GM23338 (cell line): ENCODE measurements around the gene ERC2. TPM values are rescaled to one million over a fixed set of nuclear protein-coding genes. Genes with fewer than 3 reads are reported as not detected.

ENCODE experiments used
- ATAC-seq: fragments of 200-7000 bp; cut with Tn5 transposase; 3 replicates; pipeline ENCODE4 v1.9.1; 2020
- DNase-seq: peaks from one replicate; pipeline ENCODE4 v3.0.0-alpha.2; 2015; ENCODE audit warnings: low spot score
- H2AFZ ChIP-seq: fragments of 200-600 bp; sonication (generic); 2 replicates; pipeline ENCODE4 v1.8.0; 2016; ENCODE audit warnings: antibody characterized with exemption, mild to moderate bottlenecking, moderate library complexity
- H3F3A ChIP-seq: fragments of 200-600 bp; sonication (generic); replicated peaks from 2 replicates; pipeline ENCODE4 v1.8.0; 2017; ENCODE audit warnings: antibody characterized with exemption, mixed run types, low read depth
- H3K27ac ChIP-seq: fragments of 200-600 bp; sonication (generic); 2 replicates; pipeline ENCODE4 v1.6.1; 2016; ENCODE audit warnings: low read depth
- H3K27me3 ChIP-seq: fragments of 200-600 bp; sonication (generic); 2 replicates; pipeline ENCODE4 v1.8.0; 2016; ENCODE audit warnings: mild to moderate bottlenecking, mixed run types, moderate library complexity; ENCODE audit not compliant: insufficient read depth
- H3K36me3 ChIP-seq: fragments of 200-600 bp; sonication (generic); 2 replicates; pipeline ENCODE4 v1.8.0; 2016; ENCODE audit warnings: mild to moderate bottlenecking; ENCODE audit not compliant: insufficient read depth
- H3K4me1 ChIP-seq: fragments of 200-600 bp; sonication (generic); 2 replicates; pipeline ENCODE4 v1.8.0; 2016; ENCODE audit warnings: mild to moderate bottlenecking, moderate library complexity; ENCODE audit not compliant: insufficient read depth
- H3K4me2 ChIP-seq: fragments of 200-600 bp; sonication (generic); 2 replicates; pipeline ENCODE4 v1.7.1; 2017; ENCODE audit warnings: mixed run types
- H3K4me3 ChIP-seq: fragments of 200-600 bp; sonication (generic); 2 replicates; pipeline ENCODE4 v1.6.1; 2016; ENCODE audit warnings: mixed run types
- H3K79me2 ChIP-seq: fragments of 200-600 bp; sonication (generic); replicated peaks from 2 replicates; pipeline ENCODE4 v1.8.0; 2017; ENCODE audit warnings: mild to moderate bottlenecking; ENCODE audit not compliant: insufficient read depth
- H3K9me2 ChIP-seq: fragments of 200-600 bp; sonication (generic); 2 replicates; pipeline ENCODE4 v1.8.0; 2017; ENCODE audit not compliant: insufficient read depth
- H4K20me1 ChIP-seq: fragments of 200-600 bp; sonication (generic); replicated peaks from 2 replicates; pipeline ENCODE4 v1.8.0; 2017; ENCODE audit warnings: mild to moderate bottlenecking; ENCODE audit not compliant: insufficient read depth
- H3K27ac Mint-ChIP-seq: 2 replicates; pipeline ENCODE4 v1.8.0; 2020; ENCODE audit warnings: inconsistent platforms, mild to moderate bottlenecking, moderate library complexity, mixed read lengths
- H3K27me3 Mint-ChIP-seq: 3 replicates; pipeline ENCODE4 v1.8.0; 2022; ENCODE audit warnings: low read depth, mild to moderate bottlenecking, moderate library complexity, mixed read lengths, inconsistent platforms; ENCODE audit not compliant: insufficient read depth, poor library complexity
- H3K36me3 Mint-ChIP-seq: 3 replicates; pipeline ENCODE4 v1.8.0; 2021; ENCODE audit warnings: low read depth, mild to moderate bottlenecking, inconsistent platforms, moderate library complexity, mixed read lengths
- H3K4me1 Mint-ChIP-seq: 3 replicates; pipeline ENCODE4 v1.8.0; 2020; ENCODE audit warnings: mild to moderate bottlenecking, inconsistent platforms, mixed read lengths
- H3K4me3 Mint-ChIP-seq: 3 replicates; pipeline ENCODE4 v1.8.0; 2021; ENCODE audit warnings: moderate library complexity, mild to moderate bottlenecking, inconsistent platforms, mixed read lengths
- H3K9me3 Mint-ChIP-seq: 3 replicates; pipeline ENCODE4 v1.8.0; 2020; ENCODE audit warnings: moderate library complexity, mild to moderate bottlenecking, inconsistent platforms, mixed read lengths
- CREB1 ChIP-seq: fragments of 250-450 bp; sonication (Bioruptor Pico); IDR thresholded peaks from 2 replicates; pipeline ENCODE4 v1.5.0; 2020; ENCODE audit warnings: low read depth, mild to moderate bottlenecking, moderate library complexity
- CTCF ChIP-seq, 2 experiments: fragments of 200-600 bp in 1 of 2; sonication (generic) in 1 of 2; conservative IDR thresholded peaks; 2 replicates each; pipeline versions ENCODE4 v1.5.1 to v1.6.1; 2016 to 2017; ENCODE audit warnings: antibody characterized with exemption in 2 of 2, low read depth in 2 of 2, mild to moderate bottlenecking in 2 of 2, moderate library complexity in 1 of 2
- EZH2 ChIP-seq: fragments of 200-600 bp; sonication (generic); IDR thresholded peaks from one replicate; pipeline ENCODE4 v1.8.0; 2017; ENCODE audit warnings: antibody characterized with exemption, mild to moderate bottlenecking, low read depth; ENCODE audit not compliant: unreplicated experiment
- EZH2phosphoT487 ChIP-seq: fragments of 200-600 bp; sonication (generic); IDR thresholded peaks from one replicate; pipeline ENCODE4 v1.8.1; 2018; ENCODE audit warnings: antibody characterized with exemption; ENCODE audit not compliant: unreplicated experiment
- JUNB ChIP-seq: IDR thresholded peaks from one replicate; pipeline ENCODE4 v1.6.1; 2016; ENCODE audit warnings: antibody characterized with exemption; ENCODE audit not compliant: unreplicated experiment
- POLR2AphosphoS5 ChIP-seq: IDR thresholded peaks from 2 replicates; pipeline ENCODE4 v1.6.1; 2016; ENCODE audit warnings: antibody characterized with exemption, low read depth
- REST ChIP-seq: IDR thresholded peaks from one replicate; pipeline ENCODE4 v1.6.1; 2018; ENCODE audit warnings: antibody characterized with exemption; ENCODE audit not compliant: unreplicated experiment
- ZNF114 ChIP-seq: fragments of 250-450 bp; sonication (Bioruptor Pico); IDR thresholded peaks from 2 replicates; pipeline ENCODE4 v1.5.0; 2020; ENCODE audit warnings: mild to moderate bottlenecking, moderate library complexity
- ZNF331 ChIP-seq: fragments of 250-450 bp; sonication (Bioruptor Pico); IDR thresholded peaks from 2 replicates; pipeline ENCODE4 v1.5.0; 2020; ENCODE audit warnings: low read depth, mild to moderate bottlenecking, moderate library complexity
- polyA plus RNA-seq: library from polyadenylated mRNA; unstranded; fragments of >200 nt; fragmentation: Nextera tagmentation; extraction: Ambion mirVana; gene quantifications from 2 replicates; pipeline ENCODE4 v1.2.1, GENCODE V29; 2016
- total RNA-seq: library from RNA; depleted of rRNA; stranded (reverse); fragments of >200 nt; shearing (Covaris generic); gene quantifications from 2 replicates; pipeline ENCODE4 v1.2.3, GENCODE V29; 2014

The ERC2 gene
- total and polyA plus RNA-seq, 2 experiments from 2014 or later, result 11.8 to 13.7 TPM

- no peak for TF ChIP-seq REST
- TF ChIP-seq POLR2AphosphoS5, result no peak
- peaks cover 24% of the 10 kb centered on the region for H3K4me1 Mint-ChIP-seq
- H3K27ac ChIP-seq, result no peak overlapping the region
Measured at GRCh38 chr3:56318891-56319290, 149.4 kb downstream of the ERC2 start.

GRCh38 chr3:56316944-56317343 lies 151.3 kb downstream of the ERC2 start:
- Histone ChIP-seq H4K20me1 (no peaks in the 10 kb centered on the region), H3K27me3 (no peaks in the 10 kb centered on the region), H3K4me1 (no peaks in the 10 kb centered on the region; the same call in 1 of the 2 replicates), H3K27ac (no peak overlapping the region), H2AFZ (no peak overlapping the region), H3K36me3 (no peaks in the 10 kb centered on the region), H3K4me3 (no peak overlapping the region), H3F3A (no peaks in the 10 kb centered on the region), H3K79me2 (no peaks in the 10 kb centered on the region), H3K9me2 (no peaks in the 10 kb centered on the region), H3K4me2 (no peak overlapping the region)
- ATAC-seq, result no peak
- DNase-seq, result no peak
- Mint-ChIP-seq H3K4me1 (peaks cover 13% of the 10 kb centered on the region; the same call in 2 of the 3 replicates), H3K36me3 (no peaks in the 10 kb centered on the region), H3K4me3 (no peak overlapping the region), H3K9me3 (no peaks in the 10 kb centered on the region), H3K27ac (no peak overlapping the region), H3K27me3 (peaks cover 2% of the 10 kb centered on the region)
- TF ChIP-seq EZH2 (no peak), REST (no peak), POLR2AphosphoS5 (no peak), ZNF114 (CRISPR knock-in tag) (no peak), CTCF (conservative IDR thresholded peaks at IDR 0.05; ENCODE audit: low read depth in 2 of 2) (no peak), CREB1 (CRISPR knock-in tag) (no peak), JUNB (no peak), ZNF331 (CRISPR knock-in tag) (no peak), EZH2phosphoT487 (no peak)

More at GRCh38 chr3:56318891-56319290, 149.4 kb downstream of the ERC2 start:
- no peak for ATAC-seq
- Histone ChIP-seq H3K9me2 (no peaks in the 10 kb centered on the region), H3K79me2 (no peaks in the 10 kb centered on the region), H3K4me1 (peaks cover 12% of the 10 kb centered on the region; the same call in 1 of the 2 replicates), H3K36me3 (no peaks in the 10 kb centered on the region), H4K20me1 (no peaks in the 10 kb centered on the region), H2AFZ (no peak overlapping the region), H3F3A (no peaks in the 10 kb centered on the region), H3K4me3 (no peak overlapping the region), H3K4me2 (no peak overlapping the region), H3K27me3 (no peaks in the 10 kb centered on the region)
- no peaks in the 10 kb centered on the region for H3K9me3 Mint-ChIP-seq
- H3K27me3 Mint-ChIP-seq, result peaks cover 2% of the 10 kb centered on the region
- no peaks in the 10 kb centered on the region for H3K36me3 Mint-ChIP-seq
- H3K4me3 Mint-ChIP-seq, result no peak overlapping the region
- DNase-seq, result no peak
- no peak overlapping the region for H3K27ac Mint-ChIP-seq
